T-helper 9 cell (primary cell): ENCODE data around the gene ROMO1.
A peak's percentile ranks its signal among the peaks of the same experiment; 100 is the strongest.

Experiments
- DNase-seq: peaks from one replicate; pipeline ENCODE4 v3.0.0-alpha.2; 2020
- total RNA-seq, 2 donors: gene quantifications; one replicate each; lab custom pipeline; 2026; lab: John Stamatoyannopoulos, UW

The ROMO1 gene
- total RNA-seq = 11.1 to 23.7 reads per million in 2 donors

DNA sequence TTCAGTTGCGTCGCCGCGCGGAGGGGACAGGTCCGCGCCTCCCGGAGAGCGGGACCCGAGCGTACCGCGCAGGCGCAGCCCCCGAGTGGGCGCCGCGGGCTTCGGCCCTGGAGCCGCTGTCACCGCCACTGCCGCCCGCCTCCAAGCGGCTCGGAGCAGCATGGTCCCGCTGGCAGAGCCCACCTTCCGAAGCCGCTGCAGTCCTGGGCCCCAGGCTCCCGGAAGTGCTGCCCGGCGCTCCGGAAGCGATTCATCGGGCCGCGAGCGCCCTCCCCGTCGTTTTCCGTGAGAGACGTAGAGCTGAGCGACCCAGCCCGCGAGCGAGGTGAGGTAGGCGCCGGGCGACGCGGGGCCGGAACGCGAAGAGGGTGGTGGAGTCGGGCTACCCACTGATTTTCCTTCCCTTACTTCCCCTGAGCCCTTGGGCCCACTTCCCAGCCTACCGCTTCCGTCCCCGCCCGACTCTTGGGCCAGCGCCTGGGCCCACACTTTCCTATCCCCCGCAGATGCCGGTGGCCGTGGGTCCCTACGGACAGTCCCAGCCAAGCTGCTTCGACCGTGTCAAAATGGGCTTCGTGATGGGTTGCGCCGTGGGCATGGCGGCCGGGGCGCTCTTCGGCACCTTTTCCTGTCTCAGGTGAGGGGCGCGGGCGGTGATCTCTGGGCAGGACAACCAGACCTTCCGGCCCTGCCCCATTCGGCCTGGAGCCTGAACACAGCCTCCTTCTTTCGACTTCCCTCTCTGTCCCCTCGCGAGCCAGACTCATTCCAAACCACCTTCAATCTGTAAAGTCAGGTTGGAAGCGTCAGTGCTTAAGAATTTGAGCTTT lies at the start of gene ROMO1, which contains the start of gene NFS1:
Gene ROMO1 (plus strand): TSS at position 279 of the 830 bp plus-strand sequence. CDS start 228 bp downstream, at position 507.
Gene NFS1 (minus strand): TSS at position 226 of the 830 bp plus-strand sequence. CDS start 64 bp downstream, at position 162.
- DNase-seq = peak; percentile 82

DNA sequence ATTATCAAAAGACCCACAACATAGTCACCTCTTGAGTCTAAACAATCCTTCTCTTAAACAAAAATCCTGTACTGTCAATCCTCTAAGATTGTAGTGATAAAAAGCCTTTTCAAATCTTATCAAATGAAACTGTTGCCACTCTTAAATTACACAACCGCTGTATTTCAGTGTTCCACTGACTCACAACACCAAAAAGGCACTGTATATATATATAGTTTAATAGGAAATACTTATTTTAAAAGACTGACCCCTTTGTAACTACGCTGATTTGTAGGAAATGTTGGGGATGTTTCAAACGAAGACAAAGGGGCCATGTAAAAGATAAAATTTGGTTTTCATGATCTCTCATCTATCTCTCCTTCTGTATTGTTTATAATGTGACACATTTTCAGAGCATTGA lies 48.6 kb upstream of the ROMO1 start:
- DNase-seq = no peak

DNA sequence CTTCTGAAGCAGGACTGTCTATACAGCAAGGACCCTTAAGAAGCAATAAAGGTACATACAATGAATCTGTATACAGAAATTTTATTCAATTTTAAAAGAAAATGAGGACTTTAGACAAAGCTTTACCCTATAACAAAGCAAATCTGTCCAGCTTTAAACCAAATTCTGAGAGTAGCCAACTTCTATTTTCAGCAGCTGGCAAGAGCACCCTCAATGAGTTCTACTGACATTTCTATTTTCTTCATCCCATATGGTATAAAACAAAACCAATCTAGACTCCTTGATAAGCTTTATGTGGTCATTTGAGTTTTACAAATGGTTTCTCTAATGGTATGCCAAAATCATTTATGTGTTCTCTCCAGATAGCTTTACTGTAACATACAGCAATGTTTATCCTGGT lies 47.2 kb upstream of the ROMO1 start:
- no peak for DNase-seq

DNA sequence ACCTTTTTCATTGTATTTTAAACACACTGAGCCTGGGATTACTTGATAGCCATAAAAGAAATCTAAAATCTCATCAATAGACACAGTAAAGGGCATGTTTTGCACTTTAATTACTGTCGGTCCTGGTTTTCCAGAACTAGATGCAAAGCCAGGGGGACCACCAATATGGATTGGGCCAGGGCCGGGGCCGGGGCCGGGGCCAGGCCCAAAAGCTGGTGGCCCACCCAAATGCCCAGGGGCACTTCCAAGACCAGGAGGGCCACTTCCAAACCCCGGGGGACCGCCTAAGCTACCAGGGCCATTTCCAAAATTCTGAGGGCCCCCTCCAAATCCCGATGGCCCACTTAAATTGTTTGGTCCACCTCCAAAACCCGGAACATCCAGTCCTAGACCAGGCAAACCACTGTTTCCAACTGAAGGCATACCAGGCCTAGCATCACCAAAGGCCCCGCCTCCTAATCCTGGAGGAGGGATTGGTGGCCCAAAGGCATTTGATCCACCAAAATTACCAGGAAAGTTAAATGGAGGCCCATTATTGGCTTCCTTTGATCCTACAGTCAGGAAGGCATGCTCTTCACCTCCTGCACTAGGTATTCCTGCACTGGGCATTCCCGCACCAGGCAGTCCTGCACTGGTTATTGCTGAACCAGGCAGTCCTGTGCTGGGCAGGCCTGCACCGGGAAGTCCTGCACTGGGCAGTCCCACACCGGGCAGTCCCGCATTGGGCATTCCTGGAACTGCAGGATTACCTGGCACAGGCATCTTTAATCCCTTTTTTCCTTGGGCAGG lies 46.4 kb upstream of the ROMO1 start:
- DNase-seq = no peak

DNA sequence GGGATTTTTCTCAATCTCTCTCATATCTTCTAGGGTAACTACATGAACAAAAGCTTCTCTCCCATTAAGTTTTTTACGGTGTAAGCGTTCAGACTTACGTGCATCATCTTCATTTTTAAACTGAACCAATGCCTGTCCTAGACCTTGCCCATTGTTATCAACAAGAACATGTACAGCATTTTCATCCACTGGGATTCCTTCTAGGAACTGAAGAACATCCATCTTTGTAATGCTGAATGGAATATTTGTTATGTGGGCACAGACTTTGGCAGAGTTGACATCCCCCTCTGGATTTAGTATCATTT lies 45.8 kb upstream of the ROMO1 start:
- DNase-seq = no peak

DNA sequence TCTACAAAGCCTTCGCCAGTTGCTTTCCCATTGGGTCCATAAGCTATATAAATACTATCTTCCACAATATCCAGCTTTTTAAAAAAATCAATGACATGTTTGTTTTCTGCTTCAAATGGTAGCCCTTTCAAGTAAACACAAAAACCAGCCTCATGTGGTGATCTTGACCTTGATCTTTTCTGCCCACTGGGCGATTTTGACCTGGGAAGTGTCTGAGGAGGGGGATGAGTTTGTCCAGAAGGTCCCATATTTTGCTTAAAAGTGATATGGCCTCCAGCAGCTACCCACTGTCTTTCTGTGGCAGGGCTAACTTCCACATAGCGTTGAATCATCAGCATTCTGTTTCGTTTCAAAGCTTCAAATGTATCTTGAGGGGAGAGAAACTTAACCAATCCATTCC lies 45.3 kb upstream of the ROMO1 start:
- DNase-seq = no peak

DNA sequence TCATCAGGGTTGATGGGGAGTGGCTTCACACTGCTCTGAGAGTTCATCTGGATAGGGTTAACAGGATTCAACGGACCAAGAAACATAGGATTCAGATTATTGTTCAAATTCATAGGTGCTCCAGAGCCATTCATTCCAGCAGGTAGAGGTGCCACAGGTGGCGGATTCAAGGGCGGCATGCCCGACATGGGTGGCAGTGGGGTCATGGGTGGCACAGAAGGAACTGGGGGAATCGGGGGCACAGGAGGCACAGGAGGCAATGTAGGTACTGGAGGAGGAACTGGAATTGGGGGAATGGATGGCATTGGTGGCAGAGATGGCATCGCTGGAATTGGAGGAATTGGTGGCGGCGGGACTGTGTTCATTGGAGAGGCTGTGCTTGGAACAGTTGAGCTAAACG lies 44.8 kb upstream of the ROMO1 start:
- no peak for DNase-seq

DNA sequence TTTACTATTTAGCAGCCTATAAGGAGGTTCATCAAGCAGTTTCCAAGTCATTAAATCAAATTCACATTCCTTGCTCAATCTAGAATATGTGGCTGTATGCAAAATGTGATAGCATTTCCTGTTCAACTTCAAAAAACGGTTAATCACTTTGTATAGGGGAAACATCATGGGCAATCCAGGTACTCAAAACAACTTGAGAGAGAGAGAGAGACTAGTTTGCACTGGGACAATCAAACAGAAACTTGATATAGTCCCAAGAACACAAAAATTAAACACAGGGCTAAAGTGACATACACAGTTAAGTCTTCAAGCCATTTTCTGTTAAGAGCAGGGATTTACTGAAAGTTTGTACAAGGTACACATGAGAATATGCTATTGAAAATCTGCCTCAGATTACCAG lies 41.9 kb upstream of the ROMO1 start:
- no peak for DNase-seq

DNA sequence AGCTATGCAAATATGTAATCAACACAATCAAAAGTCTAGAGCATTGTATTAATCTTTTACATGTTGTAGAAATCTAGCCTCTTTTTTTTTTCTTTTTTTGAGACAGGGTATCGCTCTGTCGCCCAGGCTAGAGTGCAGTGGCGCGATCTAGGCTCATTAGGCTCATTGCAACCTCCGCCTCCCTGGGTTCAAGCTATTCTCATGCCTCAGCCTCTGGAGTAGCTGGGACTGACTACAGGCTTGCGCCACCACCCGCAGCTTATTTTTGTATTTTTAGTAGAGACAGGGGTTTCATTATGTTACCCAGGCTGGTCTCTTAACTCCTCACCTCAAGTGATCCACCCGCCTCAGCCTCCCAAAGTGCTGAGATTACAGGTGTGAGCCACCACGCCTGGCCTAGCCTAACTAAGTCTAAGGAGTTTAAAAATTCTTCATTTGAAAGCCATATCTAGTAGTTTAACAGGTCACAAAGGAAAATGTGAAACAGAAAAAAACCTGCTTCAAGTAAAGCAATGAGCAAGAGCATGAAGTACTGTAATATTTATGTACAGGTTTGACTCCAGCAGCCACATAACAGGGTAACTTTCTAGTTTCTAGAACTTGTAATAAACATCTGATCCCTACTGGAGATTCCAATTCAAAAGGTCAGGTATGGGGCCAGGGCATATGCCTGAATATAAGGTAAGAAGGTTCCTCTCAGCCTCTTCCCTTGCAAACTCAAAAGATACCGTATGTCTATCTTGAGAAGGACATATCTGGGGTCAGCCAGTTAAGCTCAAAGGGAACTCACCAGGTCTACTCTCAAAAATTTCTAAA lies 38.9 kb upstream of the ROMO1 start:
- no peak for DNase-seq

DNA sequence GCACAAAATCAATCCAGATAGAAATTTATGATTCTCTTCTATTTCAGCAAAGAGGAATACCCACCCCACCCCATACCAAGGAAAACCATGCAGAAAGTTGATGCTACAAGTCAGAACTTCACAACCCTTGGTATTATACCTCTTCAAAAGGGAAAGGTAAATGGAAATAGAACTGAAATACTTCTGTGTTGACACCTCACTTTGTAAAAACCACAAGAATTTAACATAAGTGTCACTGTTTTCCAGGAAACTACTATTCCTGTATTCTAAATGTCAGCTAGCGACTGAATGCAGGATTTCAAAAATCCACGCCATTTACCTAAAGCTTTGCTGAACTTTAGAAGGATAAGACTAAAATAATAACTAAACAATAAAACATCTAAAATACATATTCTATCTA lies 38.2 kb upstream of the ROMO1 start:
- no peak for DNase-seq

DNA sequence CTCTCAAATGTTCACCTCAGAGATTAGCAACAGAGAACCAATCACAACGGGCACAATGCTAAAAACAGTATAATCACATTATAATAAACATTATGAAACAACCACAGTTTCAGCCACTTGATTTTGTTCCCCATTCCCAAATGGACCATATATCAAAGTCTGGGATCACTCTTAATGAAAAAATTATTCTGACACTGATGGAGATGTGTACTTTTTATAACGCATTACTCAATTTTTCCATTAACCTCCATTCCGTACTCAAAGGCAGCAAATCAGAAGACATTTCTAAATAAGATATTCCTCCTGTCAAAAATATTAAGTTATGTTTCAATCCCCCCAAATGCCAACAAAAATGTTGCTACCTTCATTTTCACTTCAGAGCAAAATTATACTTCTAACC lies 37.3 kb upstream of the ROMO1 start:
- no peak for DNase-seq

DNA sequence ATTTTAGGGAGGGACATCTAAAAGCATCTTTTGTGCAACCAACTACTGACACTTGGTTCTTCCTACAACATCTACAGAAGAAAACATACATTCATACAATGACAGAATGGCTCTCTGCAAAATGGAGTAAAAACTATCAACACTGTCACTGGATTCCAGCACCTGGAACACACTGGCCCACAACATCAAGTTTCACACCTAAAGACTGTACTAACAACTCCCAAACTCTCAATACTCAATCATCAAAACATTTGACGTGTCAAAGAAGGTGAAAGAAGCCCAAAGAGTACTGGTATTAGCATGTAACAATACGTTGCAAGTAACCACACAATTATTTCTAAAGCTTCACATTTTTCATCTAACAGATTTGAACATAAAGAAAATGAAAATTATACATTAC lies 36.7 kb upstream of the ROMO1 start:
- DNase-seq = no peak

DNA sequence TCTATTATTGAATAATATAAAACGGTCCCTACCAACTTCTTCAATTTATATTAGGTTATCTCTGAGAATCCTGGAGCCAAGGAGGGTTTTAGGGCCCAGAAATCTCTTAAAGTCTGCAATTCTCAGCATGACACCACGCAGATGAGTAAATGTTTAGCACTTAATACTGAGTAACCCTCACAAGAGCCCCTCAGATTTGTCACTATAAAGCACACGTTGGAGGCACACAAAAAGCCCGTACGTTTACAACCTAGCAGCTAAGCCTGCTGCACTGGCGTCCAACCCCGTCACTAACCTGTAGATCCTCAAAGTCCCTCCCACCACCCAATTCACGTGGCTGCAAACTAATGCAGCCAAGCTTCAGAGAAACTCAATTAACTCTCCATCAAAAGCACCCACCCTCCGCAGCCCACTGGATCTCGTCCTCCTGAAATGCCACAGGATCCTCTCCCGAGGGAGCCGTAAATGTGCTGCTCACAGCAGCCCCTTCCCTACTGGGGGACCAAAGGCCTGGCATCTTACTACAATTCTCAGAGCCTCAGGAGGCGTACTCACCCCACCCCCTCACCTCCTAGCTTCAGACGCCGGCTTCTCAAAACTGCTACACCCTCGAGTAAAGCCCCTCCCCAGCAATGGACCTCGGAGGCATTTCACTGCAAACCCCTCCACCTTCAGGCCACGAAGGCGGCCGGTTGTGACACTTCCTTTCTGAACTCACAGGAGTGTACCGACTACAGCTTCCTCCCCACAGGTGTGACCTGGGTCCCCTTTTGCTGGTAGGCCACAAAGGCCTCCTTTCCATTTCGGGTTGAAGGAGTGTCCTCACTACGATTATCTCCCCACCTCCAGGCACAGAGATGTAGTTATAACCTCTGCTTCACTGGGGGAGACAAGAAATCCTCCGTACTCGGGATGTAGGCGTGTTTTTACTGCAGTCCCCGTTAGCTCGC lies 35.4 kb upstream of the ROMO1 start:
- peak; percentile 51 for DNase-seq

DNA sequence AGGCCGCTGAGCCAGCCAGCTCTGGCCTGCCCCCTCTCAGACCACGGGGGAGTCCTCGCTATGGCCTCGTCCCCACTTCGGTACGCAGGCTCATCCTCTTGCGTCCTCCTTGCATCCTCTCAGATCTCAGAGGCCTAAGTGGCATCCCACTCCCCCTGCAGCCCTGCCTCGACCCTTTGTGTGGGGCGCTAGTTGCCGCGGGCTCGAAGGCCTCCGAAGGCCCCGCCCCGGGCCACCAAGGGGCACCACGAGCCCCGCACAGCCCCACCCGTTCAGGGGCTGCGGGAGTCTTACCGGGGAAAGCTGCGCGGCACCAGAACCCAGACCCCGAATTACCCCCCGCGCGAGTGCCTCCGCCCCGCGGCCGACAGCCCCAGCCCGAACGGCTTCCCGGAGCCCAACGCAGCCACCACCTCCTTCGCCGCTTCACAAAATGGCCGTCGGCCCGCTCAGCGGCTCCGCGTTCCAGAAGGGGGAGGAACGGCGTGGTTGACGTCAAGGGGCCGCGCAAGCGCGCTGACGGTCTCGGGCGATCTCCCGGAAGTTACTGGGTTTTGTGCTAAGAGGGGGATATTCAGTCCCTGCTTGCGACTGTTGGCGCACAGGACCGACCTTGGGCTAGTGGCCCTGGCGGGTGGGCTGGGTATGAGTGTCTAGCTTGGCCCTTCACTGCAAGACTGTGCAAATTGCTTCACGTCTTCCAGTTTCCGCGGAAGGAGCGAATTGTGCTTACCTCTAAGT lies 34.6 kb upstream of the ROMO1 start, which contains the start of the genes CPNE1 and RBM12:
Gene CPNE1 (minus strand): TSS at position 435 of the 741 bp plus-strand sequence. CDS start 31,977 bp downstream, outside the sequence.
Gene RBM12 (minus strand): TSS at position 435 of the 741 bp plus-strand sequence. CDS start 9,578 bp downstream, outside the sequence.
- DNase-seq = peak; percentile 87

DNA sequence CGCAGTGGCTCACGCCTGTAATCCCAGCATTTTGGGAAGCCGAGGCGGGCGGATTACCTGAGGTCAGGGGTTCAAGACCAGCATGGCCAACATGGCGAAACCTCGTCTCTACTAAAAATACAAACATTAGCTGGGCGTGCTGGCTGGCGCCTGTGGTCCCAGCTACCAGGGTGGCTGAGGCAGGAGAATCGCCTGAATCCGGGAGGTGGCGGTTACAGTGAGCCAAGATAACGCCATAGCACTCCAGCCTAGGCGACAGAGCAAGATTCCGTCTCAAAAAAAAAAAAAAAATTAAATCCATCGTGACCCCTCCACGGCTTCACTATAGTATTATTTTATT lies 33.3 kb upstream of the ROMO1 start:
- DNase-seq = no peak

DNA sequence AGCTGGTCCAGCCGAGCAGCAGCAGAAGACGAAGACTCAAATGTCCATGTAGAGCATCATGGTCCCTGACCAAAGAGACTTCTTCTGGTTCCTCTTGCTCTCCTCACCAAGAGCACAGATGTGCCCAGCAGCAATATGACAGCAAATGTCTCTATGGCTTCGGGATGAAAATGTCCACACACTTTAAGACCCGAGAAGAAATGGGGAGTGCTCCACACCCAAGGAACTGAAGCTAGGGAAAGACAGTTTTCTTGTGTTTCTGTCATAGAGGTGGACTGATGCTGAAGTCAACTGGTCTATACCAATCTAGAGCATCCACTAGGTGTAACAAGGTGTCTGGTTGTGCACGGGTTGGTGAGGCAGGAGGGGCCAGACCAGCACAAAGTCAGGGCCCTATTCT lies 30.0 kb upstream of the ROMO1 start:
- DNase-seq = no peak

DNA sequence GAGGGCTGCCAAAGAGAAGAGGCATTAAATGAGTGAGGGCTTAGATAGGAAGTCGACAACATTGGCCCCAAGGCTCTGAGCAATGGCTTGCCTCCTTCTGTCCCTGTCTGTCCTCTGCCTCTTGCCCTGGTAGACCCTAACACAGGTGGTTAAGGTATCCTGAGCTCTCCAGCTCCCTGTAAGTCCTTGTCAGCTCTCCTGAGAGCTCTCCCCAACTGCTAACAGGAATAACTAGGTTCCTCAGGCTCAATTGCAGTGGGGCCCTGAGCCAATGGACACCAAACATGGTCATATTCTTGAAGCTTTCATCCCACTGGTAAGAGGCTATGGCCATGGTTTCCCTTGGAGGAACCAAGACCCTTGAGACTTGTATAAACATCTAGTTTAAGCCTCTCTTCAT lies 29.5 kb upstream of the ROMO1 start:
- DNase-seq = no peak

DNA sequence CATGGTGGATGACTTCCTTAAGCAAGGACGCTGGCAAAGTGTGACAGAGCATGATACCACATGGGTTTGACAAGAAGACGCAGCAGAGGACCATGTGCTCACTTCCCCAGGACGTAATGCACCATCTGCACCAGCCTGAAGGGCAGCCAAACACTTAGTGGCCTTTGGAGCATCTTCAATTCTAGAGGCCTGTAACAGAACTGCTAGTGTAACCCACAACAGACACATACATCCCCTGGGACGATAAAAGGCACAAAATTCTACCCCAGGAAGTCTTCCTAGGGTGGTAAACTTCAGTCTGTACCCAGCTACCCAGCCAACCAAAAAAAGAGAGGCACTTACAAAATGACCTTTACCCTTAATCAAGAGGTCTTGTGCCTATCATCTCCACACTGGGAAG lies 25.3 kb upstream of the ROMO1 start:
- DNase-seq = no peak

DNA sequence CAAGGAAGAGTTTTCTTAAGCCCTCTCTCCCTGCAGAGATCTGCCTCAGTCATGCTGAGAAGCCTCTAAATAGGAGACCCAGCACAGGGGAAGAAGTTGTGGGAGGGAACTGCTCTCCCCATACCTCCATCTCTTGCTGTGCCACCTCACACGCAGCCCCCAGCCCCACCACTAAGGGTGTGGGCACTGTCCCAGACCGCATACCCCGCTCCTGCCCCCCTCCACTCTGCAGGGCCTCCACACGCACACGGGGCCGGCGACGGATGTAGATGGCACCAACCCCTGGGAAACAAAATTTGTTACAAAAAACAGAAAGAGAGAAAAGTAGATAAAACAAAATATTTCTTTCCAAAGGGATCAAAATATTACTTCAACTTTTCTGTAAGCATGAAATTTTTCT lies 24.3 kb upstream of the ROMO1 start:
- DNase-seq = no peak

DNA sequence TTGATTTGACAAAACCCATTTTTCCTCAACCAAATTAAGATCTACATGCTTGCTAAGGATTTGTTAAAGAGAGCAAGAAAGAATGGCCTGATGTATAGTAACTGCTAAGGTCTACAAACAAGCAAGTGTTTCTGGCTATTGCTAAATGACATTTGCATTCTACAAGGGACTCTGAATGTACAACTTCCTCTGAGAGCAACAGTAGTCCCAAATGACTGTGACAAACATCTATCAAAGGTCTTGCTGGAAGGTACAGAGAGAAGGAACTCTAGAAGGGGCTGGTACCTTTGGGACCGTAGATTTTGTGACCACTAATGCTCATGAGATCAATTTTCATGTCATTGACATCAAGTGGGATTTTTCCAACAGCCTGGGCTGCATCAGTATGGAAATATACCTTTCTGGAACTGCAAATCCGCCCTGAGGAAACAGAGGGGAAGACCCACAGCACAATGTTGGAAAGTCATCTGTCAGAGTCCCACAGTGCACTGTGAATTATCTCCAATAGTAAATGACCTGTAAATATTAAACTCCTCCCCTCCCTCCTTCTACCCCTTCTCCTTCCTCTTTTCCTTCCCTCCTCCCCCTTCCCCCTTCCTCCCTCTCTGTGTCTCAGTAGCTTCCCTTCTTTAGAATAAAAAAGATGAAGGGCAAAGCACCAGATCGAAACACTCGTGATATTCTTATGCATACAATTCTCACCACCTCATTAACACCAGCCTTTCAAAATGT lies 18.6 kb upstream of the ROMO1 start:
- DNase-seq = no peak
